H1 (cell line): Measurements from ENCODE around the gene HS3ST1. TPM values are rescaled to one million over a fixed set of nuclear protein-coding genes. Genes with fewer than 3 reads are reported as not detected.

Experiments
- CREB1 ChIP-seq: IDR thresholded peaks from 2 replicates; pipeline ENCODE4 v1.6.1; 2012; ENCODE audit warnings: inconsistent platforms
- EP300 ChIP-seq, 2 experiments: IDR thresholded peaks; 1 replicate in 1 of 2; 2 replicates in 1 of 2; pipeline ENCODE4 v1.6.1; 2011 to 2012; ENCODE audit warnings: low read depth in 2 of 2, low read length in 2 of 2, mild to moderate bottlenecking in 2 of 2, borderline replicate concordance in 1 of 2, inconsistent platforms in 1 of 2, moderate library complexity in 1 of 2
- PHF8 ChIP-seq: fragments of 200-600 bp; sonication (generic); conservative IDR thresholded peaks from 2 replicates; pipeline ENCODE4 v1.7.1; 2012; ENCODE audit warnings: low read depth, mild to moderate bottlenecking, inconsistent platforms, low read length, moderate library complexity
- RNF2 ChIP-seq: fragments of 200-900, 300-1000 bp; sonication (generic); IDR thresholded peaks from 2 replicates; pipeline ENCODE4 v1.7.1; 2016; ENCODE audit warnings: borderline replicate concordance, low read depth, mild to moderate bottlenecking, antibody characterized with exemption, low read length; ENCODE audit not compliant: poor library complexity, severe bottlenecking; ENCODE audit errors: missing control alignments
- SP4 ChIP-seq: IDR thresholded peaks from 2 replicates; pipeline ENCODE4 v1.6.1; 2012; ENCODE audit warnings: low read length, inconsistent platforms
- YY1 ChIP-seq: IDR thresholded peaks from 2 replicates; pipeline ENCODE4 v1.6.1; 2011; ENCODE audit warnings: low read depth, mild to moderate bottlenecking, low read length
- polyA plus RNA-seq, 7 experiments: library from polyadenylated mRNA; depleted of rRNA in 3 of 7; stranded (reverse) in 5 of 7; unstranded in 2 of 7; fragments of >200 nt in 5 of 7; fragments of 200-250 nt in 2 of 7; gene quantifications; 1 replicate in 5 of 7; 2 replicates in 1 of 7; 4 replicates in 1 of 7; pipeline versions ENCODE4 v1.2.1 to v1.2.3, GENCODE V29; 2011 to 2013; ENCODE audit warnings: missing spikeins in 2 of 7, mixed read lengths in 2 of 7
- total RNA-seq: library from RNA; stranded (reverse); fragmentation: NEBNext Ultra II Directional; extraction: Animal tissue kit (Norgen Biotek cat#: 25700); gene quantifications from 2 replicates; pipeline ENCODE4 v1.2.1, GENCODE V29; 2021
- TF ChIP-seq, protein P1 (sequence below): fragments of 300-600 bp; sonication (generic); IDR thresholded peaks from 2 replicates; pipeline ENCODE4 v1.7.1; 2012; ENCODE audit warnings: low read length, moderate library complexity, mild to moderate bottlenecking, inconsistent platforms; ENCODE audit not compliant: insufficient replicate concordance
- TF ChIP-seq, protein P2 (sequence below): IDR thresholded peaks from 2 replicates; pipeline ENCODE4 v1.6.1; 2012; ENCODE audit warnings: low read length, inconsistent platforms

Gene HS3ST1
- total and polyA plus RNA-seq, 2 of the 8 experiments (the other 6 are each of a cell fraction or from before 2014, with no cell fraction given), result 0.50 to 1.5 TPM

DNA sequence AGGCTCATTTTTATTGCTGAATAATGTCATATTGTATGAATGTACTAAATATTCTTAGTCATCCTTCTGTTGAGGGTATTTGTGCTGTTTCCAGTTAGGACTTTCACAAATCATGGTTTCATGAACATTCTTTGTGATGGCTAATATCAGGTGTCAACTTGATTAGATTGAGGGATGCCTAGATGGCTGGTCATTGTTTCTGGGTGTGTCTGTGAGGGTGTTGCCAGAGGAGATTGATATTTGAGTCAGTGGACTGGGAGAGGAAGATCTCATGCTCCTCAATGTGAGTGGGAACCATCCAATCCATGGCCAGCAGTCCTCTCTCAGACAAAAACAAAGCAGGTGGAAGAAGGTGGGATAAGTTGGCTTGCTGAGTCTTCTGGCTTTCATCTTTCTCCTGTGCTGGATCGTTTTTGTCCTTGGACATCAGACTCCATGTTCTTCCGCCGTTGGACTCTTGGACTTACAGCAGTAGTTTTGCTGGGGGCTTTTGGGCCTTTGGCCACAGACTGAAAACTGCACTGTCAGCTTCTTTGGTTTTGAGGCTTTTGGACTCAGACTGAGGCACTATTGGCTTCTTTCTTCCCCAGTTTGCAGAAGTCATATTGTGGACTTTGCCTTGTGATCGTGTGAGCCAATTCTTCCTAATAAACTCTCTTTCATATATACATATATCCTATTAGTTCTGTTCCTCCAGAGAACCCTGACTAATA is 11.9 kb upstream of the HS3ST1 start (continued):
- TF ChIP-seq, protein P1, sequence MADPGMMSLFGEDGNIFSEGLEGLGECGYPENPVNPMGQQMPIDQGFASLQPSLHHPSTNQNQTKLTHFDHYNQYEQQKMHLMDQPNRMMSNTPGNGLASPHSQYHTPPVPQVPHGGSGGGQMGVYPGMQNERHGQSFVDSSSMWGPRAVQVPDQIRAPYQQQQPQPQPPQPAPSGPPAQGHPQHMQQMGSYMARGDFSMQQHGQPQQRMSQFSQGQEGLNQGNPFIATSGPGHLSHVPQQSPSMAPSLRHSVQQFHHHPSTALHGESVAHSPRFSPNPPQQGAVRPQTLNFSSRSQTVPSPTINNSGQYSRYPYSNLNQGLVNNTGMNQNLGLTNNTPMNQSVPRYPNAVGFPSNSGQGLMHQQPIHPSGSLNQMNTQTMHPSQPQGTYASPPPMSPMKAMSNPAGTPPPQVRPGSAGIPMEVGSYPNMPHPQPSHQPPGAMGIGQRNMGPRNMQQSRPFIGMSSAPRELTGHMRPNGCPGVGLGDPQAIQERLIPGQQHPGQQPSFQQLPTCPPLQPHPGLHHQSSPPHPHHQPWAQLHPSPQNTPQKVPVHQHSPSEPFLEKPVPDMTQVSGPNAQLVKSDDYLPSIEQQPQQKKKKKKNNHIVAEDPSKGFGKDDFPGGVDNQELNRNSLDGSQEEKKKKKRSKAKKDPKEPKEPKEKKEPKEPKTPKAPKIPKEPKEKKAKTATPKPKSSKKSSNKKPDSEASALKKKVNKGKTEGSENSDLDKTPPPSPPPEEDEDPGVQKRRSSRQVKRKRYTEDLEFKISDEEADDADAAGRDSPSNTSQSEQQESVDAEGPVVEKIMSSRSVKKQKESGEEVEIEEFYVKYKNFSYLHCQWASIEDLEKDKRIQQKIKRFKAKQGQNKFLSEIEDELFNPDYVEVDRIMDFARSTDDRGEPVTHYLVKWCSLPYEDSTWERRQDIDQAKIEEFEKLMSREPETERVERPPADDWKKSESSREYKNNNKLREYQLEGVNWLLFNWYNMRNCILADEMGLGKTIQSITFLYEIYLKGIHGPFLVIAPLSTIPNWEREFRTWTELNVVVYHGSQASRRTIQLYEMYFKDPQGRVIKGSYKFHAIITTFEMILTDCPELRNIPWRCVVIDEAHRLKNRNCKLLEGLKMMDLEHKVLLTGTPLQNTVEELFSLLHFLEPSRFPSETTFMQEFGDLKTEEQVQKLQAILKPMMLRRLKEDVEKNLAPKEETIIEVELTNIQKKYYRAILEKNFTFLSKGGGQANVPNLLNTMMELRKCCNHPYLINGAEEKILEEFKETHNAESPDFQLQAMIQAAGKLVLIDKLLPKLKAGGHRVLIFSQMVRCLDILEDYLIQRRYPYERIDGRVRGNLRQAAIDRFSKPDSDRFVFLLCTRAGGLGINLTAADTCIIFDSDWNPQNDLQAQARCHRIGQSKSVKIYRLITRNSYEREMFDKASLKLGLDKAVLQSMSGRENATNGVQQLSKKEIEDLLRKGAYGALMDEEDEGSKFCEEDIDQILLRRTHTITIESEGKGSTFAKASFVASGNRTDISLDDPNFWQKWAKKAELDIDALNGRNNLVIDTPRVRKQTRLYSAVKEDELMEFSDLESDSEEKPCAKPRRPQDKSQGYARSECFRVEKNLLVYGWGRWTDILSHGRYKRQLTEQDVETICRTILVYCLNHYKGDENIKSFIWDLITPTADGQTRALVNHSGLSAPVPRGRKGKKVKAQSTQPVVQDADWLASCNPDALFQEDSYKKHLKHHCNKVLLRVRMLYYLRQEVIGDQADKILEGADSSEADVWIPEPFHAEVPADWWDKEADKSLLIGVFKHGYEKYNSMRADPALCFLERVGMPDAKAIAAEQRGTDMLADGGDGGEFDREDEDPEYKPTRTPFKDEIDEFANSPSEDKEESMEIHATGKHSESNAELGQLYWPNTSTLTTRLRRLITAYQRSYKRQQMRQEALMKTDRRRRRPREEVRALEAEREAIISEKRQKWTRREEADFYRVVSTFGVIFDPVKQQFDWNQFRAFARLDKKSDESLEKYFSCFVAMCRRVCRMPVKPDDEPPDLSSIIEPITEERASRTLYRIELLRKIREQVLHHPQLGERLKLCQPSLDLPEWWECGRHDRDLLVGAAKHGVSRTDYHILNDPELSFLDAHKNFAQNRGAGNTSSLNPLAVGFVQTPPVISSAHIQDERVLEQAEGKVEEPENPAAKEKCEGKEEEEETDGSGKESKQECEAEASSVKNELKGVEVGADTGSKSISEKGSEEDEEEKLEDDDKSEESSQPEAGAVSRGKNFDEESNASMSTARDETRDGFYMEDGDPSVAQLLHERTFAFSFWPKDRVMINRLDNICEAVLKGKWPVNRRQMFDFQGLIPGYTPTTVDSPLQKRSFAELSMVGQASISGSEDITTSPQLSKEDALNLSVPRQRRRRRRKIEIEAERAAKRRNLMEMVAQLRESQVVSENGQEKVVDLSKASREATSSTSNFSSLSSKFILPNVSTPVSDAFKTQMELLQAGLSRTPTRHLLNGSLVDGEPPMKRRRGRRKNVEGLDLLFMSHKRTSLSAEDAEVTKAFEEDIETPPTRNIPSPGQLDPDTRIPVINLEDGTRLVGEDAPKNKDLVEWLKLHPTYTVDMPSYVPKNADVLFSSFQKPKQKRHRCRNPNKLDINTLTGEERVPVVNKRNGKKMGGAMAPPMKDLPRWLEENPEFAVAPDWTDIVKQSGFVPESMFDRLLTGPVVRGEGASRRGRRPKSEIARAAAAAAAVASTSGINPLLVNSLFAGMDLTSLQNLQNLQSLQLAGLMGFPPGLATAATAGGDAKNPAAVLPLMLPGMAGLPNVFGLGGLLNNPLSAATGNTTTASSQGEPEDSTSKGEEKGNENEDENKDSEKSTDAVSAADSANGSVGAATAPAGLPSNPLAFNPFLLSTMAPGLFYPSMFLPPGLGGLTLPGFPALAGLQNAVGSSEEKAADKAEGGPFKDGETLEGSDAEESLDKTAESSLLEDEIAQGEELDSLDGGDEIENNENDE, result no peak
- TF ChIP-seq EP300 (IDR thresholded peaks at IDR 0.05; ENCODE audit: borderline replicate concordance in 1 of 2, low read depth in 2 of 2, low read length in 2 of 2), result no peak
- TF ChIP-seq PHF8, result no peak
- TF ChIP-seq YY1, result no peak
- TF ChIP-seq SP4, result no peak
- TF ChIP-seq, protein P2, sequence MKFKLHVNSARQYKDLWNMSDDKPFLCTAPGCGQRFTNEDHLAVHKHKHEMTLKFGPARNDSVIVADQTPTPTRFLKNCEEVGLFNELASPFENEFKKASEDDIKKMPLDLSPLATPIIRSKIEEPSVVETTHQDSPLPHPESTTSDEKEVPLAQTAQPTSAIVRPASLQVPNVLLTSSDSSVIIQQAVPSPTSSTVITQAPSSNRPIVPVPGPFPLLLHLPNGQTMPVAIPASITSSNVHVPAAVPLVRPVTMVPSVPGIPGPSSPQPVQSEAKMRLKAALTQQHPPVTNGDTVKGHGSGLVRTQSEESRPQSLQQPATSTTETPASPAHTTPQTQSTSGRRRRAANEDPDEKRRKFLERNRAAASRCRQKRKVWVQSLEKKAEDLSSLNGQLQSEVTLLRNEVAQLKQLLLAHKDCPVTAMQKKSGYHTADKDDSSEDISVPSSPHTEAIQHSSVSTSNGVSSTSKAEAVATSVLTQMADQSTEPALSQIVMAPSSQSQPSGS, result no peak
- TF ChIP-seq RNF2, result no peak
- no peak for TF ChIP-seq CREB1
